OCI-LY7 (cell line): Measurements from ENCODE around the gene WDR77. TPM values are rescaled to one million over a fixed set of nuclear protein-coding genes. Genes with fewer than 3 reads are reported as not detected.

ENCODE experiments used
- BruUV-seq: library from RNA; stranded (reverse); fragments of 400-500 nt; replicated peaks from 2 replicates; lab custom pipeline; 2021; lab: Mats Ljungman, UMichigan
- CTCF ChIA-PET: fragments of 300-600 bp; sonication (Branson Sonifier 250); formaldehyde crosslinking; loops from one replicate; lab custom pipeline; 2022; ENCODE audit warnings: antibody characterized with exemption; ENCODE audit not compliant: unreplicated experiment; lab: Charles Lee
- POLR2A ChIA-PET: fragments of 300-600 bp; sonication (Branson Sonifier 250); formaldehyde crosslinking; loops from one replicate; lab custom pipeline; 2022; ENCODE audit warnings: antibody characterized with exemption; lab: Charles Lee
- DNase-seq: peaks from one replicate; pipeline ENCODE4 v3.0.0-alpha.2; 2015; ENCODE audit warnings: low spot score
- H2AFZ ChIP-seq: fragments of 200-600 bp; sonication (generic), shearing (Covaris generic); 2 replicates; pipeline ENCODE4 v1.6.1; 2014; ENCODE audit warnings: mild to moderate bottlenecking, antibody characterized with exemption, low read length, moderate library complexity
- H3K27ac ChIP-seq: fragments of 200-600 bp; sonication (generic); 2 replicates; pipeline ENCODE4 v1.5.1; 2014; ENCODE audit warnings: mixed run types, low read depth, mild to moderate bottlenecking, moderate library complexity, low read length, inconsistent platforms; ENCODE audit not compliant: poor library complexity, severe bottlenecking
- H3K36me3 ChIP-seq: fragments of 200-600 bp; sonication (generic); 2 replicates; pipeline ENCODE4 v1.6.1; 2014; ENCODE audit warnings: mild to moderate bottlenecking, antibody characterized with exemption, low read length, moderate library complexity, mixed read lengths; ENCODE audit not compliant: insufficient read depth
- H3K4me1 ChIP-seq: fragments of 200-600 bp; sonication (generic); 2 replicates; pipeline ENCODE4 v1.5.1; 2014; ENCODE audit warnings: mild to moderate bottlenecking, low read length; ENCODE audit not compliant: insufficient read depth, poor library complexity, severe bottlenecking
- H3K4me2 ChIP-seq: fragments of 200-600 bp; sonication (generic); 2 replicates; pipeline ENCODE4 v1.6.1; 2014; ENCODE audit warnings: mild to moderate bottlenecking, low read length
- H3K4me3 ChIP-seq: fragments of 200-600 bp; sonication (generic); 2 replicates; pipeline ENCODE4 v1.5.1; 2014; ENCODE audit warnings: mild to moderate bottlenecking, low read depth, low read length; ENCODE audit not compliant: poor library complexity, severe bottlenecking
- H3K79me2 ChIP-seq: fragments of 200-600 bp; sonication (generic); 2 replicates; pipeline ENCODE4 v1.6.1; 2016; ENCODE audit warnings: low read depth, mild to moderate bottlenecking, low read length, moderate library complexity, mixed read lengths; ENCODE audit not compliant: insufficient read depth
- H3K9me2 ChIP-seq: fragments of 200-600 bp; sonication (generic); 2 replicates; pipeline ENCODE4 v1.6.1; 2016; ENCODE audit warnings: mild to moderate bottlenecking, low read length, mixed read lengths; ENCODE audit not compliant: insufficient read depth
- H3K9me3 ChIP-seq: fragments of 200-600 bp; sonication (generic); 2 replicates; pipeline ENCODE4 v1.6.1; 2014; ENCODE audit warnings: mild to moderate bottlenecking, mixed run types, low read length, mixed read lengths
- H4K20me1 ChIP-seq: fragments of 200-600 bp; sonication (generic); 2 replicates; pipeline ENCODE4 v1.6.1; 2014; ENCODE audit warnings: mild to moderate bottlenecking, antibody characterized with exemption, low read length, moderate library complexity, mixed read lengths; ENCODE audit not compliant: insufficient read depth
- EZH2phosphoT487 ChIP-seq: fragments of 200-600 bp; sonication (generic); IDR thresholded peaks from 2 replicates; pipeline ENCODE4 v1.6.1; 2018; ENCODE audit warnings: low read depth, borderline replicate concordance, mild to moderate bottlenecking, mixed run types, antibody characterized with exemption, low read length, moderate library complexity, mixed read lengths
- intact Hi-C: fragments of 100-400 bp; cut with micrococcal nuclease; formaldehyde crosslinking; loops from one replicate; pipeline ENCODE4 v1.10.0; 2022; ENCODE audit not compliant: unreplicated experiment
- total RNA-seq, 2 experiments: library from RNA; depleted of rRNA in 1 of 2; stranded (reverse); fragments of >200 nt in 1 of 2; shearing (Covaris generic) in 1 of 2; gene quantifications; 2 replicates each; pipeline ENCODE4 v1.2.3, GENCODE V29; 2014 to 2022
- TF ChIP-seq, protein P1 (sequence below): fragments of 200-600 bp; sonication (generic); conservative IDR thresholded peaks from 2 replicates; pipeline ENCODE4 v1.5.1; 2014; ENCODE audit warnings: mild to moderate bottlenecking, antibody characterized with exemption, low read length, moderate library complexity, mixed read lengths

Gene WDR77
- total RNA-seq, 2 experiments from 2014 or later, result 66.4 to 97.3 TPM

DNA sequence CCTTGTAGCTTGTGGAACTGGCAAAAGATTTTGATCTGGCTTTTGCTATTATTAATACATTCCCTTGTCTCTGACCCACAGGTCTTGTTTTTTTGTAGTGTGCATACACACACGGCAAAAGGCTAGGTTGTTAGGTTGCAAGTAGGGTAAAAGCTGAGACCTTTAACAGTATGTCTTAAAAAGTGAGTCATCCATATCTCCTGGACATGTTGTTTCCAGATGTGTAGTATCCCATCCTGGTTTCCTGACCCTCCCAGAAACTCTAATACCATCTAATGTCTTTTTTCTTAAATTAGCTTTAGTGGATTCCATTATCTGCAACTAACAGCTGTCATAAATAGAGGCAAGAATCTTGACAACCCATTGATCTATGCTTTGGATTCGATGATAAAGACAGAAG lies 36.2 kb downstream of the WDR77 start:
- Histone ChIP-seq H3K36me3 (no peaks in the 10 kb centered on the region), H3K4me2 (no peak overlapping the region), H4K20me1 (no peaks in the 10 kb centered on the region), H3K9me2 (no peaks in the 10 kb centered on the region; the same call in 1 of the 2 replicates), H2AFZ (no peak overlapping the region), H3K9me3 (no peaks in the 10 kb centered on the region), H3K27ac (no peak overlapping the region), H3K79me2 (no peaks in the 10 kb centered on the region), H3K4me1 (peaks cover 15% of the 10 kb centered on the region), H3K4me3 (no peak overlapping the region)
- intact Hi-C loops, result no loop called here
- no TSS peak for BruUV-seq
- TF ChIP-seq, protein P1, sequence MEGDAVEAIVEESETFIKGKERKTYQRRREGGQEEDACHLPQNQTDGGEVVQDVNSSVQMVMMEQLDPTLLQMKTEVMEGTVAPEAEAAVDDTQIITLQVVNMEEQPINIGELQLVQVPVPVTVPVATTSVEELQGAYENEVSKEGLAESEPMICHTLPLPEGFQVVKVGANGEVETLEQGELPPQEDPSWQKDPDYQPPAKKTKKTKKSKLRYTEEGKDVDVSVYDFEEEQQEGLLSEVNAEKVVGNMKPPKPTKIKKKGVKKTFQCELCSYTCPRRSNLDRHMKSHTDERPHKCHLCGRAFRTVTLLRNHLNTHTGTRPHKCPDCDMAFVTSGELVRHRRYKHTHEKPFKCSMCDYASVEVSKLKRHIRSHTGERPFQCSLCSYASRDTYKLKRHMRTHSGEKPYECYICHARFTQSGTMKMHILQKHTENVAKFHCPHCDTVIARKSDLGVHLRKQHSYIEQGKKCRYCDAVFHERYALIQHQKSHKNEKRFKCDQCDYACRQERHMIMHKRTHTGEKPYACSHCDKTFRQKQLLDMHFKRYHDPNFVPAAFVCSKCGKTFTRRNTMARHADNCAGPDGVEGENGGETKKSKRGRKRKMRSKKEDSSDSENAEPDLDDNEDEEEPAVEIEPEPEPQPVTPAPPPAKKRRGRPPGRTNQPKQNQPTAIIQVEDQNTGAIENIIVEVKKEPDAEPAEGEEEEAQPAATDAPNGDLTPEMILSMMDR, result no peak
- TF ChIP-seq EZH2phosphoT487, result no peak
- ChIA-PET POLR2A (interaction anchor here (1.5 to 1.6 kb wide), 2 partner anchors 9 to 11 kb away, joined by 3 to 5 read pairs; no protein-coding TSS in a partner anchor), CTCF (no interaction called here)
- DNase-seq, result no peak

DNA sequence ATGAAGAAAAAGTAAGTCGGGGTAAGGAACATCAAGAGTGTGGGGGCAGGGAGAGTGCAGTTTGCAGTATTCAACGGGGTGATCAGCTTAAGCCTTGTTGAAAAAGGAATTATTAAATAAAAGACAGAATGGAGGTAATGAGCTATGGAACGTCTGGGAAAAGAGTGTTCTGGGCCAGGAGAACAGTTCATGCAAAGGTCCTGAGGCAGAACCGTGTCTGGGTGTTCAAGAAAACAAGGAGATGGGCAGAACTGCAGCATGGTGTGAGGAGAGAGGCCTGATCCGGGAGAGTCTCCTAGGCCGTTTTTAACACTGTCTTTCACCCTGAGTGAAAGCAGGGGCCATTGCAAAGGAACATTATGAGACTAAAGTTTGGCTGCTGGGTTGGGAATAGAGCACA lies 41.8 kb downstream of the WDR77 start:
- Histone ChIP-seq H2AFZ (peak overlapping the region; percentile 87), H3K36me3 (no peaks in the 10 kb centered on the region), H3K27ac (peak overlapping the region; percentile 94), H3K9me2 (no peaks in the 10 kb centered on the region; the same call in 1 of the 2 replicates), H3K4me2 (peak overlapping the region; percentile 67), H3K4me3 (peak overlapping the region; percentile 41), H3K79me2 (no peaks in the 10 kb centered on the region), H3K4me1 (peaks cover 61% of the 10 kb centered on the region), H4K20me1 (no peaks in the 10 kb centered on the region), H3K9me3 (no peaks in the 10 kb centered on the region)
- ChIA-PET POLR2A (interaction anchor here (1.0 to 1.6 kb wide), 2 partner anchors 41 to 279 kb away, joined by 5 read pairs; partner anchors contain the start of gene WDR77), CTCF (interaction anchor here (1.4 kb wide), 1 partner anchor 184 kb away, joined by 4 read pairs; no protein-coding TSS in a partner anchor)
- BruUV-seq, result no TSS peak
- intact Hi-C loops, result loop anchor here (2.0 to 10.0 kb wide), 7 partner anchors 100 to 735 kb away; partner anchors contain the start of genes CD53, CEPT1, DDX20 and DRAM2
- peak; percentile 11 for DNase-seq
- no peak for TF ChIP-seq EZH2phosphoT487
- TF ChIP-seq, protein P1, result no peak

DNA sequence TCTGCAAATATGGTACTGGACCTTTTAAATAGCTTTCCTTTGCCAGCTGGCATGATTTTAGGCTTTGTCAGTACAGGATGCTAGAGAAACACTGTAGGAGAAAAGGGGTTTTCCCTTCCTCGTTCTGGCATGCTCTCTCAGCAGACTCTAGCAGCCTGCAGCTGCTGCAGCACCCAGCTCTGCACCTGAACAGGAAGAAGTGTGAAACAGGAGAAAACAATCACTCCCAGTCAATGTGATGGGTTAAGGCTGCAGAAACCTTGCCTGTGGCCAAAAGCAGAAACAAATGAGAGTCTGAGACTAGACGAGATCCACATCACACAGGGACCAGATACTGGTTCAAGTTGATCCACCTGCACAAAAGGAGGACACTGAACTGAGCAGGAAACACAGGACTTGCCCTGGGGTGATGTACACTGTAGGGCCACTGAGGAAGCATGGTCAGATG lies 42.7 kb downstream of the WDR77 start:
- no peaks in the 10 kb centered on the region for H4K20me1 ChIP-seq
- H3K9me2 ChIP-seq, result no peaks in the 10 kb centered on the region; the same call in 1 of the 2 replicates
- peak overlapping the region; percentile 87; the same call in 1 of the 2 replicates for H2AFZ ChIP-seq
- intact Hi-C loops, result loop anchor here (1.0 to 10.0 kb wide), 8 partner anchors 43 to 734 kb away; partner anchors contain the start of genes ATP5PB, CD53, CEPT1 and DDX20
- CTCF ChIA-PET, result interaction anchor here (1.4 kb wide), 1 partner anchor 183 kb away, joined by 4 read pairs; no protein-coding TSS in a partner anchor
- H3K4me2 ChIP-seq, result peak overlapping the region; percentile 68
- H3K36me3 ChIP-seq, result no peaks in the 10 kb centered on the region
- DNase-seq, result peak; percentile 97
- H3K4me3 ChIP-seq, result peak overlapping the region; percentile 46
- POLR2A ChIA-PET, result interaction anchor here (0.8 to 3.1 kb wide), 8 partner anchors 11 to 771 kb away, joined by 3 to 25 read pairs (median 3); partner anchors contain the start of gene WDR77
- H3K9me3 ChIP-seq, result no peaks in the 10 kb centered on the region
- BruUV-seq, result no TSS peak
- peaks cover 61% of the 10 kb centered on the region for H3K4me1 ChIP-seq
- no peaks in the 10 kb centered on the region for H3K79me2 ChIP-seq
- no peak for TF ChIP-seq EZH2phosphoT487
- TF ChIP-seq, protein P1, result no peak
- peak overlapping the region; percentile 94 for H3K27ac ChIP-seq
